SW 1271 (cell line): Measurements from ENCODE around the gene SORCS3.

ENCODE experiments used
- DNase-seq, 2 experiments: peaks; one replicate each; lab custom pipeline; 2025; lab: John Stamatoyannopoulos, UW

SORCS3 gene

DNA sequence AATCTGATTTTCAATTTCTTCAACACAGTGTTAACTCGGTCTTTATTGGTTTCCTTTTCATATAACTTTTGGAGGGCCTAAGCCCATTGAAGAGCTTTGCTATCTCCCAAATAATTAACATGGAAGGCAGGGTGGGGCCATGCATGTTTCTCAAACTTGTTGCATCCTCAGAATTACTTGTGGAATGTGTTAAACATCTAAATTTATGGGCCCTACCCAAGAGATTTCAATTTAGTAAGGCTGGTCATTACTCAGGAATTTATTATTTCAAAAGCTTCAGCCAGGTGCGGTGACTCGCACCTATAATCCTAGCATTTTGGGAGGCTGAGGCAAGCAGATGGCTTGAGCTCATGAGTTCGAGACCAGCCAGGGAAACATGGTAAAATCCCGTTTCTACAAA is 208.9 kb downstream of the SORCS3 start:
- DNase-seq = no peak

DNA sequence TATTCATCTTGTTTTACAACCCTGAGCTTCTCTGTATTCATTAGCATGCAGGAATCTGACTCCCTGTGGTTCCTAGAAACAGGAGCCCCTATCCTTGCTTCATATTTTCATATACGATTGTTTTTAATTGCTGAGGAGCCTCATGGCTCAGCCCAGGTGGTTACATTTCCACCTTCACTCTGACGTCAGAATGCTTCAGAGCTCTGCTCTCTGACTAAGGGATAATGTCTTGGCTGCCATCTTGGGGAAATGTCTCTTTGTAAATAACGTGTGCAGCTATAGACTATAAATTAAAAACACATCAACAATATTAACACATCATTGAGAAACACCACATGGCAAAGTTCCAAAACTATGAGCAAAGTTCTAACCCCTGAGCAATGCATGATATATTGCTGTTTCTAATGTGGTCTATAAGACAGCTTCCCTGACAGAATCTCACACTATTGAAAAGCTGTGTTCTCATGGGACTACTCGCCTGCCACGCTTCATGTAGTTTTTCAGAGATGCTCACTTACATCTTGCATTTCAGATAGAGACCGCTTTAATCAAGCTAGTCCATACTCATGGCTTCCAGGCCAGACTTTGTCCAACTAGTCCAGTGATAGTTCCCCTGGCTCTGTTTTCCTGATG is 227.0 kb downstream of the SORCS3 start:
- DNase-seq = no peak

DNA sequence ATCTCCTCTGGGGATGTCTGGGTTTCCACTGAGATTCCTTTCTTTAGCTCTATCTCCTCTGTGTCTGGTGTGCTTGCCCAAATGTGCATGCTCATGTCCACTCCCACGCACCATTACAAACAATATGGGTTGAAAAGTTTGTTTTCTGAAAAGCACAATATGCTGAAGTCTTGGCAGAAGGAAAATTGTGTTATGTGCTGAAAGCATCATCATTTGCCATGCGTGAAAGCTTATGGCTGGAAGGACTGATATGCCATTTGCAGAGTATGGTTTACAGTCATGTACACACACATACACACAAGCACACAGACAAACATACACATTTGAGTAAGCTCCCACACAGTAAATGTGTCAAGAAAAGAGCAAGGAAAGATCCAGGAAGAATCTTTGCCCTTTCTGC is 231.6 kb downstream of the SORCS3 start:
- no peak for DNase-seq

DNA sequence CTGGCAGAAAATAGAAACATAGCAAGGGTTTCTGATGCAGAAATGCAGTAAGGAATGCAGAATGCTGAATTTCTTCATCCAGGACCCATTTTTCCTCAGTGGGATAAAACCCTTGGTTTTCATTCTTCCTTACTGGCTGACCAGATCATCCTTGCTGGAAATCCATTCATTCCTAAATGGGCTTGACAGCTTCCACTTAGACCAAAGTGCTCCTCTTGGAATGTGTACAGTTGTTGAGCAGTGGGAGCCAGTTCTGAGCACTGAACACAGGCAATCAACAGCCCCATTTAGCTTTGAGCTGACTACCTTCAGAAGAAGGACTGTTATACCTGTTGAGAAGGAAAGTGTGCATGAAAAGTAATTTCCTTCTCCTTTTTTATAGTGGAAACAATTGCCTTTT is 232.1 kb downstream of the SORCS3 start:
- no peak for DNase-seq

DNA sequence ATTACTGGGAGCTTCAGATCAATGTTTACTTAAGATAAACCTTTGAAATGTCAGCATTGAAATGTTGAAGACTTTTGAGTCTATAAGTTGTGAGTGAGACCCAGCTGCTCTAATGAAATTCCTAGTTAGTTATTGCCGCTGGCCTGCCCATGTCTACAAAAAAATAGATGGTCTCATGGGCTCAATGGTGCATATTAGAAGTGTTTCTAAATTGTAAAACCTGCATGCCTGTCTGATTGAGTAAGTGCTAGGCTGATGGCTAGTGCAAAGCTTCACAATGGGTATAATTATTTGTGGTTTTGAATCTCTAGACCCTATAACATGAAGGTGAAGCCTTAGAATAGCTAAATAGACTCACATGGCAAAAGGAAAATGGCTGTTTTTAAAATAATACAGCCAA is 234.5 kb downstream of the SORCS3 start:
- DNase-seq = no peak

DNA sequence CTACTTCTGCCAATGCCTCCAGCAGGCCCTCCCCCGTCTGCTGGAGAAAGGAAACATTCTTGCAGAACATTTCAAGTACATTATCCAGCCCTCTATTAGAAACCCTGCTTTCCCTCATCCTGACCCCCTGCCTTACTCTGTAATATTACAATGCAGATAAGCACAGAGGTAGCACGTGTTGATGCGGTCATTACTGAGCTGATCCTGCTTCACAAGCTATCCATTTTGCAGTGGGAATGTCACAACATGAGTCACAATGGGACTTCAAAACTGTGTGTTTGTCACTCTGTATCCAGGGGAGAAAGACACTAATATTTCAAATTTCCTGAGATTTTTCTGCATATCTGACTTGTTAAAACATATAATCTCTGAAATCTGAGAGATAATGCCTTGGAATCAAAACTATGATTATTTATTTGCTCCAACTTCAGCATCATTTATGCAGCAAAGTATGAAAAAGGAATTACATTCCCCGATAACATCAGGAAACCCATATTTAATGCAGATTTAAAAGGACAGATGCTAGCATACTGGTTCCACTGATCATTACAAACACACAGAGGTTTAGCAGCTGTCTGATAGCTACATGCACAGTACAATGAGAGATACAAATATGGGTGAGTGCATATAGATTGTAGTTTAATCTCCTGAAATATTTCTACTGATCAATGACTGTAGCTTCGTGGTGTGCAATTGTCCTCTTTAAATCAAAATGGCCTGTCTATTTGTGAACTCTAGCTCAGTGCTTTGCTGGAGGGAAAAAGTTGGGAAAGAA is 239.7 kb downstream of the SORCS3 start:
- DNase-seq = no peak

DNA sequence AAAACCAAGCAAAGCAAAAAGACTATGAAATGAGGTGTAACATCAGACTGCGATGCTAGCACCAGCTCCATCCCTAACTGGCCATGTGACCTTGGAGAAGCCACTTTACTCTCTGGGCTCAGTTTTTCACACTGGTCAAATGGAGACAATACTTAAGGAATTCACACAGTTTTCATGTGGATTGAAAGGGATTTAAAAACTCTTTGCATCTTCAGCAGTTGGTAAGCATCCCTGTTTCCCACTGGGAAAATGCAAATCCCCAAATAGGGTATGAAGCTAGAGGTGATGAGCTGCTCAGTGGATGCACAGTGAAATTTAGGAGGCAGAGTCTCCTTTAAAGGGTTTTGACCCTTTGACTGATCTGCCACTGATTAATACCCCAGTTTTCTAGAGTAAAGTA is 240.7 kb downstream of the SORCS3 start:
- DNase-seq = no peak

DNA sequence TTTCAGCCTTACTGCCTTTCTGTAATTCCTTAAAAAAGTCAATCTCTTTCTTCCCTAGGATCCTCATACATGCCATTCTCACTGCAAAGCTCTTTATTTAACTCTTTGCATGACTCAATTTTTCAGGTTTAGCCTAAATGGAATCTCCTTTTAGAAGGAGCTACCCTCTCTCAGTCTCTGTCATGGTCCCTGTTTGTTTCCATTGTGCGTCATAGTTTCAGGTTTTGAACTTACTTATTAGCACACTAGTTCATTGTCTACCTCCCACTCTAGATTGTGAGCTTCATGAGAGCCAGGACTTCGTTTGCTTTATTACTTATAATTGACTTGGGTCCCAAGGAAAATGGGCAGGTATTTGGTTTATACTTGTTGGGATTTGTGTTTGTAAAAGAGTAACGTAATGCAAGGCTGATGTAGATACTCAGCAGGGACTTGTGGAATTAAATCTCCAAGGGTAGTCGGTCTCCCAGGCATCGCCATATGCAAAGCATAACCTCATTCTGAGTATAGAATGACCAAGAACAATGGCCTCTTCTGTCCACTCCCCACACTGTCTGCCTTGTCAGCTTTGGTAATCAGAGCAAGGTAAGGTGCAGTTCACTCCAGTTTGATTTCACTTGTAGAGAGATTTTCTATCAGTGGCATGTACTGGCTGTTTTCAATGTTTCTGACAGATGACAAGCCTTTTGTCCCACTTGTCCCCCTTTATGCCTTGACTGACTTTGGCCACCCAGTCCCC is 252.0 kb downstream of the SORCS3 start:
- no peak for DNase-seq

DNA sequence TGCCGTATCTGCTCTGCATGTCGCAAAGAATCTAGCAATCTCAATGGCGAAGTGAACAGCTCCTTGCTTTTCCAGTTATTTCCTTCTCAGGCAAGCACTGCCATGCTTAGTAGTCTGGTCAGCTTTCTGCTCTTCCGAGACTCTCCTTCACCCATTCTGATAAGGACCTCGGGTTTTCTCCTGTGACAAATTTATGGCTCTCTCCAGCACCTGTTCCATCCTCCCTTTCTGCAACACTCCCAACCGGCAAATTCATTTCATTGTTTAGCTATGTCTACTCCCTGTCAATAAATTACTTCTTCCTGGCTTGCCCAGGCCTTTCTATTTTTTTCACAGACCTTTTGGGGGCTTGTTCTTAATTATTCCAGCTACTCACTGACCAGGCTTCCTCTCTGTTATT is 252.6 kb downstream of the SORCS3 start:
- no peak for DNase-seq

DNA sequence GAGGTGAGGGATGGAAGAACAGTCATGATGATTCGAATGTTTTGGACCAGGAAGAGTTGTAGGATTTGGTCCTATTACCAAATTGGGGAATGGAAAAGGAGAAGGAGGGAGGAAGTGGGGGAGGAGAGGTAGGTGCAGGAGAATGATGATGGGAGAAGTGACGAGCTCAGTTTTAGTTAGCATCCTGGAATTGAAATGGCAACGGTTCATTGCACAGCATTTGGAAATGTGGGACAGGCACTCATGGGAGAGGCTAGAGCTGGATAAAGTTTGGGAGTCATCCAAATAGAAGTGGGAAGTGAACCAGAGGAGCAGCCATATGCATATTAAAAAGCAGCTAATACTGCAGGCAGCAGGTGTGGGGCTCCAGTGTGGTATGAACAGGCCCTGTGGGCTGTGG is 253.6 kb downstream of the SORCS3 start:
- no peak for DNase-seq

DNA sequence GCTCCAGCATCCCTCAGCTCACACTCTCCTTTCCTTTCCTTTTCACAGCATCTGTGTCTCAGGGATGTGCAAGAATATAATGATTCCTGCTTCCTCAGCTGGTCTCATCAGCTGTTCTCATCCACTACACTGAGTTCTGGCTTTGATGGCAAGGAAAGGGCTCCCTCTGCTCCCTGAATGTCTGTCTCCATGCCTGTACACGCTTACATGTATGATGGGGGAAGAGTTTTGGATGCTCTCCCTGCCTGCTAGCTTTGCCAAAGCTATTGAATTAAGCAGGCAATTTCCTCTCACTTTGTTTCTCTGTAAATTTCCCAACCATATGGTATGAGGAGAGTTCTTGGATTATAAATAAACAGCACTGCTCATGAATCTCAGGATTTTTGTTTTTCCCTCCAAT is 254.5 kb downstream of the SORCS3 start:
- no peak for DNase-seq

DNA sequence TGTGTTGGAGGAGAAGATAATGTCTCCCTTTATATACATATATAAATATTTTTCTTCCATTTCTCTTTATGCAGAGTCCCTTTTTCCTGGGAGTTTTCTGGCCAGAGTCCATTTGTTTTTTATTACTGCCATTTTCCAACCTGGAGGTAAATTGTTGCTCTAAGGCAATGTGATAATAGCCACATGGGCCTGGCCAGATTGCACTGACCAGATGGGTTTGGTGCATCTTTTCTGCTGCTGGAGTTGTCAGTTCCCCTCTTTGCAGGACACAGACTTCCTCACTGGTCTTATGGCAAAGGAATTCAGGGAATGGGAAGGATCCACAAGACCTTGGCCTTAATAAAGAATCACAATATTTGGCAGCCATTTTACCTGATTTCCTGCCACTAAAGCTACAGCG is 254.9 kb downstream of the SORCS3 start:
- DNase-seq = no peak

DNA sequence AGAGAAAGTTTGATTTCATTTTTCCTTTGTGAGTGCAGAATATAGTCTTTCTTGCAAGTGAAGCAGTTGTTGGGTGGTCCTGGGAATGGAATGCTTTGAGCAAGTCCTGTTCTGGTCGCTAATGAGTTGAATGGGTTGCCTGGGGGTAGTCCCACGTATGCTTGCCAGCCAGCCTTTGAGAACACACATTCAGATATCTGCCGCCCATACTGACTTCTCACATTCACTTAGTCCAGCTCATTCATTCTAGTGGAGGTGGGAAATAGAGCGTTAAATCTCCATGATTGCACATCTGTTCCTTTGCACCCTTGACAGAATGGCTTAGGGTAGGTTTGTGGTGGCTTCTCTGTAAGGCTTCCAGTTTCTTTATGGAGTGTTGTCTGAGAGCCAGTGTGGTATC is 256.6 kb downstream of the SORCS3 start:
- DNase-seq = no peak

DNA sequence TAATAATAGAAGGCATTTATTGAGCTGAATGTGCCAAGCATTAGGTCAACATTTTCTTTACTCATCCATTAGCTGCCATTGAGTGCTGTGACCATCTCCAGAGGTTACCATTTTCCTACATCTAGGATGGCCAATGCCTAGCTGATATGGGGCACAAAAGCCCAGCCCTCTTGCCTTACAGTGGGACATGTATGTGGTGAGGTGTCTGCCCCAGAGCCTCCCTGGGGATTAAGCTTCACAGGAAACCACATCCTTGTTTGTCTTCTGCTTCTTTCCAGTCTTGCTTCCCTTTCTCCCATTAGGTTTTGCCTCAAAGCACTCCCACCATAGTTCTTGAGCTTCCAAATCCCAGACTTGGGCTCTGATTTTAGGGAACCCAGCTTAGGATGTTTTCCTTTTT is 258.7 kb downstream of the SORCS3 start:
- no peak for DNase-seq

DNA sequence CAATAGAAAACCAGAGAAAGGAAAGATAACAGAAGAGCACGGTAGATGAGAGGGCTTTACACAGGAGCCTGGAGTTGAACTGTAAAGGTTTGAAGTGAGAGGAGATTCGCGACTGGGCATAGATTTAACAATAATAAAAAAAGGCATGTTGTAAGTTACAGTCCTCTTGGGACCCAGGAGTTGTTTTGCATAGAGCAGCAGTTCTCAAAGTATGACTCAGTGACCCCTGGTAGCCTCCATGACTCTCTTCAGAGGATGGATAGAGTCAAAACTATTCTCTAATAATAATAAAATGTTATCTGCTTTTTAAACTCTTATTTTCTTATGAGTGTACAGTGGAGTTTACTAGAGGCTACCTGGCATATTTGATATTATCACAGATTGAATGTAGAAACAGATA is 262.3 kb downstream of the SORCS3 start:
- no peak for DNase-seq

DNA sequence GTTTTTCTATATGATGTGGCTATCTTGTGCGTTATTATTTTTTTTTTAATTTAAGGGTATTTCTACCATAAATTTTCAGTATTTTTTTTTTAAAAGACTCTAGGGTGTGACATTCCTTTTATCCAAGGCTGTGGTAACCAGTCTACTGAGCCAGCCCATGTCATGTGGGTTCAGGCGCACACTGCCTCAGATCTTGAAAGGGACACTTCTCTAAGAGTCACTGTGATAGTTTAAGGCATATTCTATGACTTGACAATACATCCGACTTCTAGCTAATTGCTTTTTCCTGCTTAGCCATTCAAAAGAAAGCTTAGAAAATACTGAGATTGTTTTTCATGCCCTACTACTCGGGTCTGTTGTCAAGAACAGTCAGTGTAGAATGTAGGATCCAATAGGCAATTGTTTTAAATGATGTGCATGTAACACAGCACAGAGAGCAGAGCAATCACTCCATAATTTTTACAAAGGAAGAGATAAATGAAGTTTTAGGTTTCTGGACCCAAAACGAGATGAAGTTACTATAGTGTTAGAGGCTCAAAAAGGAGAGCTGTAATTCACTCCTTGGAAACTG is 263.7 kb downstream of the SORCS3 start:
- DNase-seq = no peak

DNA sequence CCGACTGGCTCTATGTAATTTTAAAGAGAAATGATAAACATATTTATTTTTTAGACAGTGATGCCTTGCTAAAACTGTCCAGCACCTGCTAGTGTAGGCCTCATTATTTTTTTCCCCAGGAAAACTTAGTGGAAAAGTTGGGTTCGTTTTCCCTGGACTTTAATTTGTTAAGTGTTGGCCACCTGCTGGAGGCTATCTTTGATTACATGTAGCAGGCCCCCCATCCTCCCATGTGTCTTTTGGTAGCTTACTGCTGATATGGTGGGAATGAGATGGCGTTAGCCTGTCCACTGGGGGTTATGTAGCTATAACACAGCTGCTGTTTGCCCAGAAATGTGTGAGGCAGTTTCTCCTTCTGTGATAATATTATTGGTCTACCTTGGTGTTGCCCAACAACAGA is 265.0 kb downstream of the SORCS3 start:
- no peak for DNase-seq

DNA sequence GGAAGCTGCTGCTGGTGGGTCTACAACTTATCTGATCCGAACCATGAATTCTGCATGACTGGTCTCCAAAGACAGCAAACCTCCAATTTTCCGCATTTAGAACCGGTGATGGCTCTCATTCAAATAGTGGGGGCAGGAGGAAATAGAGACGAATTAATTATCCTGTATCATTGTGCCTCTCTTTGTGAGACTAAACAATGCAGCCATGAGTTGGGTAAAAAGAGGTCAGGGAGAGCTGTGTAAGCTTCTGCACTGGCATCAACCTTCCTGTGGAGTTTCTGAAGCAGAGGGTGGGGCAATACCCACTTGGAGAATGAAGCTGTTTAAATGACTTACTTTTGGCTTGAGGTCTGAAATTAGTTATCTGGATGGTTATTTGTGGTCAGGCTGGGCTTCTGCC is 266.4 kb downstream of the SORCS3 start:
- no peak for DNase-seq

DNA sequence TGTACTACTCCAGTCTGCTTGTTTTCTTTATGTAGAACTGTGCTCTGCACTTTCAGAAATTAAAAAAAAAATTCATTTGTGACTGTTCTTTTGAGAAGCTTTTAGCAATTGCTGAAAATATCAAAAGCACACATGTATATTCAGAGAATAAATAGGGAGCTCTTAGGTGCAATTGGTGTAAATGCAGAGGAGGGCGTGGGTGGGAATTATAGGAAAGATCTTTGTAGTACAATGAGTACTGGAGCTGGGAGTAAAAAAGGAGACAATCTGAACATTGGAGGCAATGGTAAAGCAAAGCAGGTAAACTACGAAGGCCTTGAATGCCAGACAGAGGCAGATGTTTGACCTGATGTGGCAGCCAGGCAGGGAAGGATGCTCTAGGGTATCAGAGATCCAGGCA is 267.5 kb downstream of the SORCS3 start:
- no peak for DNase-seq

DNA sequence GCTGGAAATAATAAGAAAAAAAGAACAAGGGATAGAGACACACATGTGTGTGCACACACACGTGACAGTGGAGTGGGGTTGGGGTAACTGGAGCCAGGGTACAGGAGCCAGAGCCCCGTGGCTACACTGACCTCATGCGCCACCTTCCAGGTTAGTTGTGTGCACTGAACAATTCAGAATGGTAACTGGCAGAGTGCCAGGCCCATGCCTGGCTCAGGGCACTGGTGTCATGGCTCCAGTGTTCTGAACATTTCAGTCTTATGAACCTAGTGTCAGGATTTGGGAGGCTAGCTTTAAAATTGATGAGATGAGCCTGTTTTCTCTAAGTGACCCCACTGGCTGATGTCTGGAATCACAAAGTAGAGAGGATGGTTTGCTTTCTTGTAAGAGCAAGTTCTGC is 269.6 kb downstream of the SORCS3 start:
- DNase-seq = no peak

DNA sequence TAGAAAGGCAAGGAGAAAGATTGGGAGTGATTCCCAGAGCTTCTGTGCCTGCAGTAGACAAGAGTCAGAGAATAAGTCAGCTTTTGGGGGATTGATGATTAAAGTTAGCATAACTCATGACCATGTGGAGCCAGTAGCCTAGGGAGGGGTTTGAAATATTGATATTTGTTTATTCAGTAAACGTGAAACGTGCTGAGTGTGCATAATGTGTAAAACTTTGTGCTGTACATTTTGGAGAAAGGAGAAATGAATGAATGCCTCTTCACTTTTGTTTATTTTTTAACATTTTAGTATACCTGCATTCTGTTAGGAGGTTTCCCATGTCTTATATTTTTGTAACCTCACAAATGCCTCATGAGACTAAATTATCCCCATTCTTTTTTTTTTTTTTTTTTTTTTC is 272.3 kb downstream of the SORCS3 start:
- no peak for DNase-seq

DNA sequence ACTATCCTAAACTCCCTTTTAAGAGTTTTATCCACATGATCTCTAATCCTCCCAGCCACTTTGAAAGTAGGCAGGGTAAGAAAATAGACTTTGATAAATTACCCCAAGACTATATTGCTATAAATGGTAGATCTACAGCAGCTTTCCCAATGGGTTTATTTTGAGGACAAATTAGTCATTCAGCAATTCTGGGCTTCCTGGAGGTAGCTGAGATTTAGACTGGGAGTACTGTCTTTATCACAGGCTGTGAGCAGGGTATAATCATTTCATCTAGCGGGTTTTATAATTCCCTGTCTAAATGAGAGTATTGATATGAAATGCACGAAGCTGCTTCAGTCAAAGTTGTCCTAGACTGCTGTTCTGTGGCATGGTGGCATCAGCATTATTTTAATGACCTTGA is 279.4 kb downstream of the SORCS3 start:
- no peak for DNase-seq

DNA sequence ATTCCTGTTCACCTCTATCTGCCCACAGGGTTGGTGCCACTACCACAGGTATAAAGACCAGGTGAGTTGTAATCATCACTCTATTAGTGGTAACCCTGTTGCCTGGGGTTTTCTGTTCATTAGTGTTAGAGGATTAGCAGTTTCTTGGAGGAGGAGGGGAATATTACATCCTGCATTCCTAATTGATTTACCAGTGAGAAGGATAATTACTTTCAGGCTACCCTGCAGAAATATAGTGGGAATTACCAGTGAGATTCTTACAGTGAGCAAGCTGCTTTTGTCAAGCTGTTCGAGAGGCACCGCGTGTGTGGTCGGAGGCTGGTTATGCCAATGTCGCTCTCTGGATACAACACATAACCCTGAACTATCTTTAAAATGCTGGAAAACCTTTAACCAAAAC is 280.7 kb downstream of the SORCS3 start:
- DNase-seq = no peak
